KBM-7 (cell line): ENCODE data around the gene KANSL1.

ENCODE experiments used
- DNase-seq: peaks from one replicate; pipeline ENCODE4 v3.0.0-alpha.2; 2015
- in situ Hi-C: fragments of 300-500 bp; cut with MboI; formaldehyde crosslinking; loops from 2 replicates; pipeline ENCODE4 v1.14.3; 2020; ENCODE audit warnings: low sequenced_read_pairs, low pct_unique_long_range_greater_than_20kb, mixed read lengths

Gene KANSL1

GRCh38 chr17:46147296-46147695 is 45.9 kb downstream of the KANSL1 start:
- in situ Hi-C loops = no loop called here

GRCh38 chr17:46144246-46144645 is 49.0 kb downstream of the KANSL1 start:
- DNase-seq = no peak
- in situ Hi-C loops = no loop called here

More at GRCh38 chr17:46147296-46147695, 45.9 kb downstream of the KANSL1 start:
- no peak for DNase-seq

GRCh38 chr17:46143827-46144236 is 49.4 kb downstream of the KANSL1 start:
- in situ Hi-C loops = no loop called here
- DNase-seq = no peak

DNA sequence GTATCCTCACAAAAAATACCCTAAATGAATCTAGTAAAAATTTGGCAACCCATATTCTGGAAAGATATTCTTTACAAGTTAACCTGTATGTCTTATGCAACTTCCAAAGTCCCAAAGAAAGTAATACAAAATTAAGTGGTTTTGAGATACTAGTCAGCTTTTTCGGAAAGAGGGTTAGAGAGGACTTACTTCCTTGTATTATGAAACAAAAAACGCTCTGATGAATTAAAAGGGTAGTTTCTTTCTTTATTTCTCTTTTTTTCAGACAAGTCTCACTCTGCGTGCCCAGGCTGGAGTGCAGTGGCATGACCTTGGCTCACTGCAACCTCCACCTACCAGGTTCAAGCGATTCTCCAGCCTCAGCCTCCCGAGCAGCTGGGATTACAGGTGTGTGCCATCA is 51.6 kb downstream of the KANSL1 start:
- no peak for DNase-seq
- in situ Hi-C loops = no loop called here

- no peak for DNase-seq
- in situ Hi-C loops = no loop called here
These were observed 52.5 kb downstream of the KANSL1 start for GRCh38 chr17:46140645-46141197.

- peak; percentile 47 for DNase-seq
- in situ Hi-C loops = no loop called here
These were observed 53.6 kb downstream of the KANSL1 start for GRCh38 chr17:46139432-46140210.

- in situ Hi-C loops = no loop called here
- DNase-seq = no peak
These were observed 54.8 kb downstream of the KANSL1 start for GRCh38 chr17:46138473-46138872.

- no peak for DNase-seq
- in situ Hi-C loops = no loop called here
These were observed 56.4 kb downstream of the KANSL1 start for GRCh38 chr17:46136820-46137219.

DNA sequence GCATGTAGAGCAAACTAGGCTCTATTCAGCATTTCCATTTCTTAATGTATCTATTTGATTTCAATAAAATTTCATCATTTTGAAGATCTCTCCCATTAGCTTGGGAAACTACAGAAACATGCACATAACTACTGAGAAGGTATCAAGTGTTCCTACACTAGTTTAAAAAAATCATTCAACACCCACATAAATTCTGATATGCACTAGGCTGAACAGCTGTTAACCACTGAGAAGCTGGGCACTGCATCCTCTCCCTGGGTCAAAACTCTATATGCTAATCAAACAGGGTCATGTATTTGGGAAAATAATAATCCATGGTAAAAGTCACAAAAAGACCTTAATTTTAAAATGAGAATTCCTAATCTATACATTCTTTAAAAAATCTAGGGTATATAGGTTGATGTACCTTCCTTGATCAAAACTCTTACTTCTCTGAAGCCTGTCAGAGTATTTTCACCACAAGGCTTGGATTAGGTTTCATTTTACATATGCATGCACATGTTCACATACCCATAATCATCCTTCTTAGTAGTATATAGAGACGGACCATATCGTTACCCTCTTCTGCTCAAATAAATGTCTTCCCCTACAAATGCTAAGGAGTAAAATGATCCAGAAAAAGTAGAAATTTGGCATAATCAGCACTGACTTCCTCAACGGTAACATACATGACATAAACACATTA is 57.2 kb downstream of the KANSL1 start:
- in situ Hi-C loops = no loop called here

GRCh38 chr17:46135126-46135812 is 58.0 kb downstream of the KANSL1 start:
- no peak for DNase-seq
- in situ Hi-C loops = no loop called here

More for the DNA sequence above, 57.2 kb downstream of the KANSL1 start:
- no peak for DNase-seq

DNA sequence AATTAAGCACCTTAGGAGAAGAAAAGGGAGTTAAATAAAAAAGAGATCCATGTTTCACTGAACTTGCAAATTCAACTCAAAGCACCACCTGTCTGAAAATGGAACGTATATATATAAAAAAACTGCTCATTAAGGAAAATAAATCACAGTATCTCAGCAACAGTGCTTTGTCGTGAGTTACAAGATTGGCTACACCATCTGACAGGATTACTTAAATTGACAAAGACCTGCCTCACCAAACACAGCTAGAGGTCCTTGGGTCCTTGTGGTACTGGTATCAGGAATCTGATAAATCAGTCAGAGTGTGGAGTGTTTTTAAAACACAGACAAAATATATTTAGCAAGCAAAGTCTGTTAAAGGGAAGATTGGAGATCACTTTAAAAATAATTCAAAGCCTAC is 63.9 kb downstream of the KANSL1 start:
- no peak for DNase-seq
- in situ Hi-C loops = no loop called here

- no peak for DNase-seq
- in situ Hi-C loops = no loop called here
These were observed 64.8 kb downstream of the KANSL1 start for GRCh38 chr17:46128453-46128852.

DNA sequence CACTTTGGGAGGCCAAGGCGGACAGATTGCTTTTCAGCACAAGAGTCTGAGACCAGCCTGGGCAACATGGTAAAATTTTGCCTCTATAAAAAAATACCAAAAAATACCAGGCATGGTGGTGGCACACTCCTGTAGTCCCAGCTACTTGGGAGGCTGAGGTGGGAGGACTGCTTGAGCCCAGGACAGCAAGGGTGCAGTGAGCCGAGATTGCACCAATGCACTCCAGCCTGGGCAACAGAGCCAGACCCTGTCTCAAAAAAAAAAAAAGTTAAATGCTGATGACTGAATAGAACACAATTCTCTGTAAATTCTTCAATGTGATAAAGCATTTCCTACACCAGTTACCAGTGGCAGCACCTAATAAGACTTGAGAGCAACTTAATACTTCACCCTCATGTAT is 65.7 kb downstream of the KANSL1 start:
- no peak for DNase-seq
- in situ Hi-C loops = no loop called here

GRCh38 chr17:46126840-46127239 is 66.4 kb downstream of the KANSL1 start:
- in situ Hi-C loops = no loop called here
- no peak for DNase-seq

GRCh38 chr17:46125831-46126230 is 67.4 kb downstream of the KANSL1 start:
- in situ Hi-C loops = no loop called here
- no peak for DNase-seq

GRCh38 chr17:46124695-46125592 is 68.3 kb downstream of the KANSL1 start:
- no peak for DNase-seq
- in situ Hi-C loops = no loop called here

- in situ Hi-C loops = no loop called here
- DNase-seq = no peak
These were observed 69.6 kb downstream of the KANSL1 start for GRCh38 chr17:46123607-46124006.

- in situ Hi-C loops = no loop called here
- DNase-seq = no peak
These were observed 70.8 kb downstream of the KANSL1 start for GRCh38 chr17:46122486-46122871.
